ENCODE results near the gene RPTOR.

The RPTOR gene

GRCh38 chr17:80970762-80971703, 426.4 kb downstream of the RPTOR start:
- DNase-seq (ENCODE audit: low read depth in 3 of 3), result no peak

- DNase-seq (ENCODE audit: low read depth in 3 of 3), result no peak
Measured at GRCh38 chr17:80971704-80972304, 427.2 kb downstream of the RPTOR start.

- no peak for DNase-seq (ENCODE audit: low read depth in 3 of 3)
Measured at GRCh38 chr17:80976701-80977100, 432.1 kb downstream of the RPTOR start.

GRCh38 chr17:80977172-80977571, 432.5 kb downstream of the RPTOR start:
- no peak for DNase-seq (ENCODE audit: low read depth in 3 of 3)

- no peak for DNase-seq (ENCODE audit: low read depth in 3 of 3)
Measured at GRCh38 chr17:80978499-80979497, 434.2 kb downstream of the RPTOR start.

DNA sequence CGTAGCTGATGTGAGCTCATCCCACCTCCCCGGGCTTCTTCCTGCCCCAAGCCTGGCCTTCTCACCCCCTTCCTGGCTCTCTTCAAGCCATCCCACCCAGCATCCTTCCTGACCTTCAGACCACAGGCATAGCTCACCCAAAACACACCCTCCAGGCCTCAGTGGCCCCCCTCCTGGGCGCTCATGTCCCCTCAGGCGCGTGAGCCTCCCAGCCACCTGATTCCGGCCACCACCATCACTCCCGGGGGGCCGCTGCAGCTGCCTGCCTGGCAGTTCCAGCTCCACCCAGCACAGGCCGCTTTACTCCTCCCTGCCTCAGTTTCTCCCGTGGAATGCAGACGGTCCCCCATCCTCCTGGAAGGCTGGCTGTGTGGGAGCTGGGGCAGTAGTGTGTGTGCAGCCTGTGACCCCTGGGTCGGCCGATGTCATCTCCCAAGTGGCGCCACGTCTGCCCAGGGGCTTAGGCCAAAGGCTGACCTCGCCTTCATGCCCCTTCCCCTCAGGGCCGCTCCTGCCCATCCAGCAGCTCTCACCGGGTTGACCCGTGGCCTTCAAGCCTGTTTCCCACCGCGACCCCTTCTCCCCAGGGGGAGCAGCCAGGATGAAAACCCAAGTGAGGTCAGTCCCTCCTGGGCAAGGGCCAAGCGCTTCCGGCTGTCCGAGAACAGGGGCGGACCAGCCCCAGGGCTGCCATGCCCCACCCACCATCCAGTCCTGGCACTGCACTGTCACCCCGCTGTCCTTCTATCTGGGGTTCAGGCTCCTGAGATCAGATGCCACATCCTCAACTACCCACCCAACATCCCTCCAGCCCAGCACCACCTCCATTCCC, 435.1 kb downstream of the RPTOR start:
- no peak for DNase-seq (ENCODE audit: low read depth in 3 of 3)

GRCh38 chr17:80980397-80981061, 435.9 kb downstream of the RPTOR start:
- no peak for DNase-seq (ENCODE audit: low read depth in 3 of 3)

- DNase-seq (ENCODE audit: low read depth in 3 of 3), result no peak
Measured at GRCh38 chr17:80981062-80981902, 436.6 kb downstream of the RPTOR start.

DNA sequence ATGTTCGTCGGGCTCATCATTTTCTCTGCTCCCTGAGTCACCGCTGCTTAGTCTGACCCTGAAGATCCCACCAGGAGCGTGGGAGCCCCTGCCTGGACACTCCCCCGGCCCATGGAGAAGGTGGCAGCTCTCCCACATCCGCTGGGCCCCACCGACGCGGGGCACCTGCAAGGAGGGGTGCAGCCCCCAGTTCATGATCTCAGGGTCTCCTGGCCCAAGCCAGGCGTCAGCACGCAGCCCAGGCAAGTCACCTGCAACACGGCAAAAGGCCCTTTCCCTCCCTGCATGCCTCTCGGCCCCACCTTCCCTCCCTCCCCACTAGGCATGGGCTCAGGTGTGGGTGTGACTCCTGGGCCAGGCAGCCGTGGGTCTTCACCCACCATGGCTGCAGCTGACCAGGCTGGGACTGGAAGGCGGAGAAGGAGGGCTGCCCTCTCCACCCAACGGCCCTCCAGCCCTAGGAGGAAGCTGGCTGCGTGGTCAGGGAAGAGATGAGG, 437.3 kb downstream of the RPTOR start:
- no peak for DNase-seq (ENCODE audit: low read depth in 3 of 3)

DNA sequence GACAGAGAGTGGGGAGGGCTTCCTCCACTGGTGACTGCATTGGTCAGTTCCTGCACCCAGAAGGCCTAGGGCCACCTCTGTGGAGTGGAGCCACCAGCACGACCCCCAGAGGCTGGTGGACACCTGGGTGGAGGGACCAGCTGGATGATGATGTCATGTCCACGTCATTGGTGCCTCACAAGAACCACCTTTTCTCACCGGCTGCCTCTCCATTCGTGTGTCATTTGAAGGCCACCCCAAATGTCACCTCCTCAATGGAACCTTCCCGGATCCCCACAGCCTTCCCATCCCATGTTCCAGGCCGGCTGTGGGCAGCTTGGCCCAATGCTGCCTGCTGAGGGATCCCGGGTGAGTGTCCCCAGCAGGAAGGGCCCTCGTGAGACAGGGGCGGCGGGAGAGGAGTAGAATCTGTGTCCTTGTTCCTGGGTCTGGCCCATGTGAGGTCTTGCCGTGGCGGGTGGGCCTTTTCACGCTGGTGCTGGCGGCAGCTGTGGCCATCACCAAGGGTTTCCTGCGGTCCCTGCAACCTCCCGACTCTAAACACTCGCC, 437.9 kb downstream of the RPTOR start:
- DNase-seq (ENCODE audit: low read depth in 3 of 3), result no peak

- no peak for DNase-seq (ENCODE audit: low read depth in 3 of 3)
Measured at GRCh38 chr17:80983545-80983944, 438.9 kb downstream of the RPTOR start.

DNA sequence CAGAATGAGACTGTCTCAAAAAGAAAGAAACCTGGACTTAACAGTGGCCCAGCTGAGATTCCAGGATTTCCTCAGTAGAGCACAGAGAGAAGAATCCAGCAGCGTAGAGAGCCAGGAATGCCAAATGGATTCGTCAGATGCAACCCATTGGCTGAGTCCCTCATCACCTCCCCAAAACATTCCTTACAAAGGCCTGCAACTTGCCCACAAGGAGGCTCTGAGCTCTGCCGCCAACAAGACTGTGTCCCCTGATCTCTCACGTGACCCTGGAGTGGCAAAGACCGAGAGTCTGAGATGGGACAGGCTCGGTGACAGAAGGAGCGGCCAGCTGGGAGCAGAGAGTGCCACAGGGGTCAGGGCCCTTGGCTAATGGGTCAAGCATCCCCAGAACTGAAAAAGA, 440.1 kb downstream of the RPTOR start:
- no peak for DNase-seq (ENCODE audit: low read depth in 3 of 3)

DNA sequence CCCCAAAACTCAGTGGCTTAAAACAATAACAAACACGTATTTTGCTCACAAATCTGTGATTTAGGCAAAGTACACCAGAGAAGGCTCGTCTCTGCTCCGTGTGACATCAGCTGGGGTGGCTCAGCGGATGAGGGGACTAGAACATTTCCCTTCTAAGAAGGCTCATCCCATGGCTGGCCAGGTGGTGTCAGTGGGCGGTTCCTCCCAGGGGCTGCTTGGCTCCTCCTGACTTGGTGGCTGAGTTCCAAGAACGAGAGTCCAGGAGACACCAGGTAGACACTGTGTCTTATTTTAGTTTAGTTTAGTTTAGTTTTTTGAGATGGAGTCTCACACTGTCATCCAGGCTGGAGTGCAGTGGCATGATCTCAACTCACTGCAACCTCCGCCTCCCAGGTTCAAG, 441.4 kb downstream of the RPTOR start:
- DNase-seq (ENCODE audit: low read depth in 3 of 3), result no peak

- no peak for DNase-seq (ENCODE audit: low read depth in 3 of 3)
Measured at GRCh38 chr17:80986816-80987475, 442.3 kb downstream of the RPTOR start.

DNA sequence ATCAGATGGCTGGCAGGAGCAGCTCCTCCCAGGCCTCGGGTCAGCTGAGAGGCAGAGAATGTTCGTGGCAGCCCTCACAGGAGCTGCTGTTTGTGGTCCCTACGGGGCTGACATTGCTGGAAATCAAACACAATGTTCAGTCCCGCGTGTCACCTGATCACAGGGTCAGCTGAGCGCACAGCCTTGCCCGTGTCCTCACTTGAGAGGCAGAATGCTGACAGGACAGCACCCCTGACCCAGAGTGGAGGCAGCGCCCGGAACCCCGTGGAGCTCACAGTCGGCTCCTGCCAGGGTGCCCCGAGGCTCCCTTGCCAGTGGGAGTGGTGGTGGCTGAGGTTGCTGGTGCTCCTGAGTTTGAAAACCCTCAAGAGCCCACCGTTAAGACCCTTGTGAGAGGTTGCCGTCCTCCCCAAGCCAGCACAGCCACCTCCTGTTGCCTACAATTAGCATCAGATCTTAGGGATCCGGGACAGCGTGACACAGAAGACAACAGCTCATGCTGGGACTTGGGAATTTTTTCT, 443.4 kb downstream of the RPTOR start:
- DNase-seq (ENCODE audit: low read depth in 3 of 3), result no peak

DNA sequence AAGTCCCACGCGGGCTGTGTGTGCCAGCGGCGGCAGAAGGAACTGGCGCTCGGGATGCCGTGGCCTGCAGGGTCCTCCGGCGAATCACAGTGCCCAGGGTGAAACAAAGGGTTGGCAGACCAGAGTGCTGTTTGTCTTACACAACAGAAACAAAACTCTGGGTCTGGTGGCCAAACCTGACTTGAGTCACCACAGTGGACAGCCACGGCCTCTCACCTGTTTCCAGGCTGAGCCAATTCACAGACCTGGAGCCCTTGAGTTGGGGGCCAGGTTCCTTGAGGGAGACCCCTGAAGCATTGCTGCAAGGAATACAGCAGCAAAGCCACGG, 444.9 kb downstream of the RPTOR start:
- no peak for DNase-seq (ENCODE audit: low read depth in 3 of 3)

GRCh38 chr17:80990921-80991644, 446.4 kb downstream of the RPTOR start:
- no peak for DNase-seq (ENCODE audit: low read depth in 3 of 3)

DNA sequence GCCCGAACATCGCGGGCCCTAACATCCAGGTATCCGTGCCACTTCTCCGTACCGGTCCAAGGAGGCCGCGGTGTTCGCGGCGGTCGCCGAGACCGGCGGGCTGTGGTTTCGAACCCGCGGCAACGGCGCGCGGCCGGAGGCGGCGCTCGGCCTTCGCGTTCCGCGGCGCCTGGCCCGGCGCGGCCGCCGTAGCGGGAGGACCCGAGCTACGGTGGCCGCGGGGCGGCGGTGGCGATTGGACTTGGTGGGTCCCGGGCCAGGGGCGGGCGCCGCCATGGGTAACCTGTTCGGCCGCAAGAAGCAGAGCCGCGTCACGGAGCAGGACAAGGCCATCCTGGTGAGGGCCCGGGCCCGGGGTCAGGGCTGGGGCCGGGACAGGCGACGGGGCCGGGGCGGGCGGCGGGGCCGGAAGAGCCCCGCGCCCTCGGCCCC, 447.0 kb downstream of the RPTOR start, which contains the start of gene CHMP6:
CHMP6 (plus strand) TSS at position 197 of the 432 bp plus-strand sequence; CDS start at position 275, 78 bp downstream.
- DNase-seq (ENCODE audit: low read depth in 3 of 3), result peak; percentile 47 to 65 (median 54)
